DMS114 treated with DMSO at 0.1 percent for 48 hours (cell line): ENCODE results near the gene PRRC2C.
"Not testable (repeated sequence)": the region's sequence is repeated elsewhere in the genome, so short reads cannot be mapped to it uniquely, and the experiment has no call there.

ENCODE experiments used
- DNase-seq: peaks from one replicate; lab custom pipeline; 2025; ENCODE audit not compliant: unreplicated experiment; lab: John Stamatoyannopoulos, UW

Gene PRRC2C

DNA sequence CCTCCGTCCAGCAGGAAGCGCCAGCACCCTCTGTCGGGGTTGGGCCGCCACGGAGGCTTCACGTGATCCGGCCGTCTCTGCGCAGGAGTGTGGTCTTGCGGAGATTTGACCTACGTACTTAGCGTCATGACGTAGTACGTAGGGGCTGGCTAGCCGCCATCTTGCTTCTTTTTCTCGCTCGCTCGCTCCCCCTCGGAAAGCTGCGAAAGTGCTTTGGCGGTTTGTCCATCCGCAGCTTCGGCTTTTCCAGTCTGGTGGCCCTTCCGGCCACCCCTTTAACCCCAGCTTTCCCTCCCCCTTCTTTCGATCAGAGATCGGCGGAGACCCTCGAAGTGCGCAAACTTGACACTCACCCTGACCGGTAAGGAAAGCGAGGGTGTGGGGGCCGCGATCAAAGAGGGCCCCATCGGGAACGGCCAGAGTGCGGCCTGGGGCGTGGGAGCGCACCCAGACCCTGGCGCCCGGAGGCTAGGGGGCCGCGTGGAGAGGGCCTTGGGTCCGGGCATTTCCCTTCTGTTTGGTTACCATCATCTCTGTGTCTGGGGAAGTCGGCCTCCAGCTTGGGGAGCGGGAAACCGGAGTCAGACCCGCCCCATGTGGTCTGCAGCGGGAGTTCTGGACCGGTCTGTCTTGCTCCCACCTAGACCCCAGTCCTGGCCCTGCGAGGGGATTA is at the start of gene PRRC2C:
TSS of gene PRRC2C (plus strand) at position 156 of the 673 bp plus-strand sequence. CDS start 26,559 bp downstream, outside the sequence.
- peak; percentile 93 for DNase-seq

DNA sequence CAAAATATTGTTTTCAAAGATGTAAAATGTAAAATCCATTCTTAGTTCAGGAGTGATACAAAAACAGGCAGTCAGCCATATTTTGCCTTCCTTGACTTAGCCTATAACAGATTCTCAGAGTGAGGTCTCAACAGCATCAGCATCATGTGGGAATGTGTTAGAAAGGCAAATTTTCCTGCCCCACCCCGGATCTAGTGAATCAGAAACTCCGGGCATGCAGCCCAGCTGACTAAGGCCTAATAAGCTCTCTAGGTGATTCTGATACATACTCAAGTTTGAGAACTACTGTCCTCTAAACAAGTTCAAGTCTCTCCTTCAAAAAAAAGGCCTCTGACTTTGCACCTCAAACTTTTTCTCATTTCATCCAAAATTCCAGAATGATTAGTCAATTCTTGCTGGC is 46.9 kb upstream of the PRRC2C start:
- DNase-seq, result no peak

DNA sequence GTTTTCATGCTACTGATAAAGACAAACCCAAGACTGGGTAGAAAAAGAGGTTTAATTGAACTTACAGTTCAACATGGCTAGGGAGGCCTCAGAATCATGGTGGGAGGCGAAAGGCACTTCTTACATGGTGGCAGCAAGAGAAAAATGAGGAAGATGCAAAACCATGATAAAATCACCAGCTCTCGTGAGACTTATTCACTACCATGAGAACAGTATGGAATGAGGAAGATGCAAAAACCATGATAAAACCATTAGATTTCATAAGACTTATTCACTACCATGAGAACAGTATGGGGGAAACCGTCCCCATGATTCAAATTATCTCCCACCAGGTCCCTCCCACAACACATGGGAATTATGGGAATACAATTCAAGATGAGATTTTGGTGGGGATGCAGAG is 45.1 kb upstream of the PRRC2C start:
- not testable (repeated sequence) for DNase-seq

DNA sequence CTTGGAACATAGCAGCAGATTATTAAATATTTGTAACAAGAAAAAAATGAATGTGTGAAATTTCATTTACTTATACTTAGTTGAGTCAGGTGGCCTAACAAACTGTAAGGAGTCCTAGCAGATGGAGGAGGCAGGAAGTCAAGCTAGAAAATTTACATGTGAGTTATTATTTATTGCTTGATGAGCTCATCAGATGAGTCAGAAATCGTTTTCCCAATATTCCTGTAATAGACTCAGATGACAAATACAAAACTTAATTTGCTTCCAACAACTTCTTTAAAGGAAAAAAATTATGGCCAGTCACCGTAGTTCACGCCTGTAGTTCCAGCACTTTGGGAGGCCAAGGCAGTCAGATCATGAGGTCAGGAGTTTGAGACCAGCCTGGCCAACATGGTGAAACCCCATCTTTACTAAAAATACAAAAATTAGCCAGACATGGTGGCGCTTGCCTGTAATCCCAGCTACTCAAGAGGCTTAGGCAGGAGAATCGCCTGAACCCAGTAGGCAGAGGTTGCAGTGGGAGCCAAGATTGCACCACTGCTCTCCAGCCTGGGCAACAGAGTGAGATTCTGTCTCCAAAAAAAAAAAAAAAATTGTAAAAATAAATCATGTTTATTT is 43.9 kb upstream of the PRRC2C start:
- not testable (repeated sequence) for DNase-seq

DNA sequence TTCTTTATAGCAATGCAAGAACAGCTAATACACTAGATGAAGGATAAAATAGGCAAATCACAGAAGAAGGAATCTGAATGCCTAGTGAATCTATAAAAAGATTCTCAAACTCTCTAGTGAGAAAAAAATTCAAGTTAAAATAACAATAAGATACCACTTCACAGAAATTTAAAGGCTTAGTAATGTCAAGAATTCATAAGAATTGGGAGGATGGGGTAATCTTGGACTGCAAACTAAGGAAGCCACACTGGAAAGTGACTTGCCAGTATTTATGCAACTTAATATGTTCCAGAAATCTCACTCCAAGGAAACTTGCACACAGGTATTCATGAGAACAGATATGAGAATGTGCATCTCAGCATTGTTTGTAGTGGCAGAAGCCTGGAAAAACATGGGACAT is 38.9 kb upstream of the PRRC2C start:
- DNase-seq, result no peak

DNA sequence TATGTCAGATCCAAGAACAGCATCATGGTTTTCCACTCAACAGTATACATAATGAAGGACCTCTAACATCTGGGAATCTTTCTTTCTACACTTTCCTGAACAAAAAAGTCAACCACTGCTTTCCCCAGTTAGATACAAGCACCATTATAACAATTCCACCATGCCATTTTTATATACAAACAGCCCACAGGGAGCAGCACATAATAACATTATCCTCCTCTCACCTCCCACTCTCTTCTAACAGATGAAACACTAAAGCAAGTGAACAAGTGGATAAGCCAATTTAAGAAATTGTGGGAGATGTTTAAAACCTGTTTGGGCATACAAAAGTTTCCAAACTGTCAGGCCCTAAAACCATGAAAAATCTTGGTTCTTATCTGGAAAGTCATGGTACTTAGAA is 29.4 kb upstream of the PRRC2C start:
- no peak for DNase-seq

DNA sequence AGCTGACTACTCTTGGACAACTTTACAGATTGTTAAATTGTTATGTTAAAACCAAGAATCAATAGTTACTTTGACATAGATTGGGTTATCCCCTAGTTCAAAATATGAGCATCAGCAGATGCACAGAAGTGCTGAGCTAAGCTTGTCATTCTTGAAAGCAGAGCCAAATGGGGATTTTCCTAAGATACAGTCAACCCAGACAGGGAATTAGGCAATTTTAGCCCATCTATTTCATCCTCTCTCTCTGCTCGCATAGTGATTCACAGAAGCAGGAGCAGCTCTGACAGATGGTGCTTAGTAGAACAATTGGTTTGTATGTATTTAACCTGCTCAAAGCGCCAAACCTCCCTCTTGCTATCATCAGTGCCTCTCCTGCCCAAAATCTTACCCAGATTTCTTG is 27.9 kb upstream of the PRRC2C start:
- DNase-seq, result no peak

DNA sequence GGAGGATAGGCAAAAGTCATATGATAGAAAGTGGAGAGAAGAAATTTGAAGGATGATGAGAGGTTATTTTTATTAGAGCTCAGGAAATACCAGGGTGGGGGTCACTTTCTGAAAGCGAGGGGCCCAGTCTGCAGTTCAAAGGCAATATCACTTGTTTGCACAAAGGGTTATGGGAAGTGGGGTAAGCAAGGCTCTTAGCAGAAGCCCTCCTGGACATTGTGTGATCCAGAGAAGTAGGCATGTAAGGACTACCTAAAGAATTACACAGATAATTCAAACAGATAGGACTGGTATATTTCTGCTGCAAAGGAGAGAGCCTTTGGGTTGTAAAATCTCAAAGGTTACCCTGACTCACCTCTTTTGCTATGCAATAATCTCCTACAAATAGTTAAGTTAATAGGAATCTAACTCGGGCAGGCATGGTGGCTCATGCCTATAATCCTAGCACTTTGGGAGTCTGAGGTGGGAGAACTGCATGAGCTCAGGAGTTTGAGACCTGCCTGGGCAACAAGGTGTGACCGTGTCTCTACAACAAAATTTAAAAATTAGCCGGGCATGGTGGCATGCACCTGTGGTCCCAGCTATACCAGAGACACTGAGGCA is 25.2 kb upstream of the PRRC2C start:
- no peak for DNase-seq

DNA sequence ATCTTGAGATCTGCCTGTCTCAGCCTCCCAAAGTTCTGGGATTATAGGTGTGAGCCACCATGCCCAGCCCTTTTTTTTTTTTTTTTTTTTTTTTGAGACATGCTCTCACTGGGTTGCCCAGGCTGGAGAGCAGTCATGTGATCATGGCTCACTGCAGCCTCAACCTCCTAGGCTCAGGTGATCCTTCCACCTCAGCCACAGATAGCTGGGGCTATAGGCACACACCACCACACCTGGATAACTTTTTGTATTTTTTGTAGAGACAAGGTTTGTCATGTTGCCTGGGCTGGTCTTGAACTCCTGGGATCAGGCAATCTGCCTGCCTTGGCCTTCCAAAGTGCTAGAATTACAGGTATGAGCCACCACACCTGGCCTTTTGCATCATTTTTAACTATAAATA is 17.7 kb upstream of the PRRC2C start:
- no peak for DNase-seq

DNA sequence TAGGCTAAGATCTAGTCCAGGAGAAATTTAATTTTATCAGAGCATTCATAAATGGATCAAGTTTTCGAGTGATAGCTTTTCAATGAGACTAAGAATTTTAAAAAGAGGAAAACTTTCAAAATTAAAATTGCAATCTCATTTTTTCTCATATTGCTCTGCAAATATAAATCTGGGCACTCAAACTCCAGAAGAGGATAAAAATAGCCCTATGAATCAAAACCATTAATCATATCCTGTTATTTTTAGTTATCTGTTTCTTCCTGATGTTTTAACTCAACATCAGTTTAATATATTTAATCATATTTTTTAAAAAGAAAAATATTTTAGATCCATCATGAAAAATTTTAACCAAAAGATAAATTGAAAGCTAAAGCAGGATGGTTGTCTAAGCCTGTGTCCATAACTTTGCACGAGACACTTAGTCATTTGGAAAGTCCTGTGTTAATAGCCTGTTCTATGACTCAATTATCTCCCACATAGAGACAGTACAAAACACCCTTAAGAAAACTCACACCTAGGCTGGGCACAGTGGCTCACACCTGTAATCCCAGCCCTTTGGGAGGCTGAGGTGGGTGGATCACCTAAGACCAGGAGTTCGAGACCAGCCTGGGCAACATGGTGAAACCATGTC is 17.1 kb upstream of the PRRC2C start:
- DNase-seq, result no peak

DNA sequence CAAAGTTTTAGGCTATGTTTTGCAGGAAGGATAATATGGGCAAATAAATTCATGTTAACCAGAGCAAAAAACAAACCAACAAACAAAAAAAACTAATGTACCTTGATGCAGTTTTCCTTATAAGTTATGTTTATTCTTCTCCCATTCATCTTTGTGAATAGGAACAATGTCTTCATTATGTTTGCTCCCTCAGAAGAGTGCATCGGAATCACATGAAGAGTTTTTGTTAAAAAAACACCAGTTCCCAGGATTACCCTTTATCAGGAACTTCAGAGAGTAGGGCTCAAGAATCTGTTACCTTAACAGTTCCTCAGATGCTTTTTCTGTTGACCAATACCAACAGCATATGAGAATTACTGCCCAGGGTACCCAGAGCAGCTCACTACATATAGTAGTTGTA is 14.6 kb upstream of the PRRC2C start:
- no peak for DNase-seq

DNA sequence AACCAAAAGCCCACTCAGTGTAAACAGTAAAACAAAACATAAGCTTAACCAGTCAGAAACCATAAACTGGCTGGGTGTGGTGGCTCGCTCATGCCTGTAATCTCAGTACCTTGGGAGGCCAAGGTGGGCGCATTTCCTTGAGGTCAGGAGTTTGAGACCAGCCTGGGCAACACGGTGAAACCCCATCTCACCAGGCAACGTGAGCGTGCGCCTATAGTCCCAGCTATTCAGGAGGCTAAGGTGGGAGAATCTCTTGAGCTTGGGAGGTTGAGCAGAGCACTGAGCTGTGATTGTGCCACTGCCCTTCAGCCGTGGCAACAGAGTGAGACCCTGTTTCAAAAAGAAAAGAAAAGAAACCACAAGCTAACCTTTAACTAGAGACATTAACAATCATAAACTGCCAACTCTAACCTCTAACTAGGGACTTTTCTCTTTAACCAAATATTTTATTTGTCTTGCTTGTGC is 13.1 kb upstream of the PRRC2C start:
- DNase-seq, result no peak

DNA sequence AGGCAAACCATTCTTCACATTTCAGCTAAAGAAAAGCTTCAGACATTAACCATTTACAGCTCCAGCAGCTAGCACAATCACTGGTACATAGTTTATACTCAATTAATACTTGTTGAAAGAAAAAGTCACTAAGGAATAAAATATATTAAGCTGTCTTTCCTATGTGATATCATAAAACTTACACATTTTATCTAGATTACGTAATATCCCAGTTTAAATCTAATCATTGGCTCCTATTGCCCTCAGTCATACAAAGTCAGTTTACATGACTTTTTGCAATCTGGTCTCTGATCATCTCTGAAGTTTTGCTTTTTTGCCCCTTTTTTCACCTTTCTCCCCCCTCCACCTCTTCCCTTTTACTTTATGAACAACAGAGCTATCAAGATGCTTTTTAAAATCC is 8.5 kb upstream of the PRRC2C start:
- no peak for DNase-seq

DNA sequence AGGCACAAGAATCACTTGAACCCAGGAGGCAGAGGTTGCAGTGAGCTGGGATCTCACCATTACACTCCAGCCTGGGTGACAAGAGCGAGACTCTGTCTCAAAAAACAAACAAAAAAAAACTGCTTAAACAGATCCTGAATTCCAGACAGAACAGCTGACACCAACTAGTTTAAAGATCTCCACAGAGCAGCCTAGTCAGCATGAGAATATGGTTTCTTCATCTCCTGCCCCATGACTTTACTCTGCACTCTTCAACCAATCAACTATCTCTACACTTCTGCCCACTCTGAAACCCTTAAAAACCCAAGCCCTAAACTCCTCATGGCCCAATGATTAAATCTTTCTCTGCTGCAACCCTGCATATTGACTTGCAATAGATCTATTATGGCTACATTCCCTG is 7.5 kb upstream of the PRRC2C start:
- no peak for DNase-seq

DNA sequence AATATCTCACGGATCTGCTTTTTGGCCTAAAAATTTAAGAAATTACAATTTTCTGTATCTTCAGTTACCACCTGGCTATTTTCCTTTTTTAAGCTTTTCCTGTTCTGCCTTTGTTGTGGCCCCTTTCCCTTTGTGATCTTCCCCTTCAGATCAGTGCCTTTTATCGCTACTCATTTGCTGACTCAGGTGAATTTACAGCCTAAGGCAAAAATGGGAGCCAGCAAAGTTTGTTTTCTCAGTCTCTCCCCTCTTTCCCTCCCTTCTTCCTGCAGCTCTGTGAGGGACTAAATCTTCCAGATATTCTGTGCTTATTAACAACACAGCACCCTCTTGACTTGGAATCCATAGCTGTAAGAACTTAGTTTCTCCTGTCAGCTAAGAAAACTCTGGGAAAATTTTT is 5.3 kb upstream of the PRRC2C start:
- no peak for DNase-seq

DNA sequence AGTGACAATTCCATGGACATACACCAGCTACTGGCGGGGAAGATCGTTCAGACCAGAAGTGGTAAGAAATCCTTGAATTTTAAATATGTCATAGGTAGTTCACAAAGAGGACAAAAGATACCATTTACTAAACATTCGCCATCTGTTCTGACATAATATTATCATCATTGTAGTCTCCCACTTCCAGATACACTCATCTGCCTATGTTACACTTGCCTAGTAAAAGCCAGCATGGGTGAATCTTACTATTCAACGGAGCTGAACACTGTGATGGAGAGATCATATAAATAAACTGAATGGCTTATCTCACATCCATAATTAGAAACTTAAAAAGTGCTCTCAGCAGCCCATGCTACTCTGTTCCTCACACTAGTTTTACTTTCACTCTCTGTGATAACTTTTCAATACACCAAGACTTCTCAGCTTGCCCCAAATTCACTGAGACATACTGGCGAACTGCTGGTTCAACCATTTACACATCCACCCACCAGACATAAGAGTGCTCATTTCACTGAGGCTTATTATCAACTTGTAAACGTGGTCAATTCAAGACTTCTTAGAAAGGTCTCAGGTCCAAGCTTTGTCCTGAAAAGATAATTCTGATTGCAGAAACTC is 463 bp upstream of the PRRC2C start:
- DNase-seq, result peak; percentile 69

DNA sequence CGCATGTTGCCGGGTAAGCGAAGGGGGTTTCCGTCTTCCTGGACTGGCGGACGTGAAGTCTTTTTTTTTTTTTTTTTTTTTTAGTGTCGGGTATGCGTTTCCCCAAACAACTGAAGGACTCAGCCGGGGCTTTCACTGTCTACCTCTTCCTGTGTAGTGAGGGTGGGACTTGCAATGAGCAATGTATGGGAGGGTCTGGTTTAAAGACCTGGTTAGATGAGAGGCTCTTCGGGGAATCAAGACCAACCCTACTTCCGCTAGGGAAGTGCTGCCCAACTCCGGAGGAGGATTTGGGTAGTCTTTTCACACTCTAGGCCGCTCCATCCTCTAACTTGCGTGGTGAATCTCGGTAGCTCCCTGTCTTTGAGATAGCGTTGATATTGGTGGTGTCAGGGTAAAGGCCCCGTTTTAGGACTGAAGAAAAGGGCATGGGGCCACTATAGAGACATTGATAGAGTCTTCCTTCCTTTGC is 754 bp downstream of the PRRC2C start:
- DNase-seq, result peak; percentile 31

DNA sequence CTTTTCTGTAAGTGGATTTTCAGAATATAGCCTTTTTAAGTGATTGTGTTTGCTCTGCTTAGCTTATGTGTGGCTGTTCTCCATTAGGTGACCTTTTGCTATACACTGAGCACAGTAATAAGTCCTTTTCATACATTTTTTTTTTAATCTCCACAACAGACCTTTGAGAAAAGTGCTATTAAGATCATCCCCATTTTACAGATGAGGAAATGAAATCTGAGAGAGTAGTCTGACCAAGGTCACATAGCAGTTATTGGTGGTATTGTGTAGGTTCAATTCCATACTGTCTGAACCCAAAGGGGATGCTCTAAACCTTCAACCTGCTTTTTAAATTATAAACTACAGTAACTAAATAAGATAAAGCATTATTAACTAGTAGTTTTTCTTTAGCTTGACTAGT is 1.7 kb downstream of the PRRC2C start:
- no peak for DNase-seq

DNA sequence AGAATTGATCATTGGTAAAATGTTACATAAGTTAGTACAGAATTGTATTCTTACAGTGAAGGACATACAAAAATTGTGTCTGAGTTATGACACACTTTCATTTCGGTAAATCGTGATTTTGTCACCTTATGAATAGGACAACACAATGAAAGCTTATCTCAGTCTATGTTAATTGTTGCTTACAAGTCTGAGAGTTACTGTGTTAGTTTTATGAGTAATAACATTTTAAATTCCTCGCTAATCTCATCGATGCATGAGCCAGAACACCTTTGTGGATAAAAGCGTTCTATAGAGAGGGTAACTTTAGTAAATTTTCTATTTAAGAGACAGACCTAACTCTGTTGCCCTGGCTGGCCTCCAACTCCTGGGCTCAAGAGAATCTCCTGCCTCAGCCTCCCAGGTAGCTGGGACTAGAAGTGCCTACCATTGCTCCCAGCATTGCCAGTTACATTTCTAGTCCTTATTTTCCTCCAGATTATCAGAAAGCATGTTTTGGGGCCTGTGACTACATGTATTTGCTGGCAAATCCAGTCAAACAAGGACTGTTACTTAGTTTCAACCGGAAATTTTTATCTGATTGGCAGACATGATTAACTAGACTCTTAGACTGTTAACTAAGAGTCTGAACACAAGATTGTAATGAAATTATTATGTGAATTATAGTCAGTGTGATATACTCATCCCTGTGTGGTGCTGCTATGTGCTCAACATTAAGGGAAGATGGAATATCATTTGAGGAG is 3.0 kb downstream of the PRRC2C start:
- no peak for DNase-seq

DNA sequence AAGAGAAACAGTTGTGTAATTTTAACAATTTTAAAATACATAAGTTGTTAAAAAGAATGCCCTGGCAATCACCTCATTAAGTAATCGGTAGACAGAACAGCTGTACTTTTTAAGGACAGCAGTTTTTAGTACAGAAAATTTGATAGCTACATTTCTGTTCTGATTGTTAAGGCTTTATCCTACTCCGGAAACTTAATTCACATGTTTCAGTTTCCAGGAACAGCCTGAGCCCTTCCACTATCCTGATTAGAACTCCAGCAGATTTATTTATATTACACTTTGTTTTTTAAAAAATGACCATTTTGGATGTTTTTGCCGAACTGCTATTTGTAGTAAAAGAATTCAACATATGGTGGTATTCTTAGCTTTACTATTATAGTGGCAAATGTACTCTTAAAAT is 8.7 kb downstream of the PRRC2C start:
- DNase-seq, result no peak

DNA sequence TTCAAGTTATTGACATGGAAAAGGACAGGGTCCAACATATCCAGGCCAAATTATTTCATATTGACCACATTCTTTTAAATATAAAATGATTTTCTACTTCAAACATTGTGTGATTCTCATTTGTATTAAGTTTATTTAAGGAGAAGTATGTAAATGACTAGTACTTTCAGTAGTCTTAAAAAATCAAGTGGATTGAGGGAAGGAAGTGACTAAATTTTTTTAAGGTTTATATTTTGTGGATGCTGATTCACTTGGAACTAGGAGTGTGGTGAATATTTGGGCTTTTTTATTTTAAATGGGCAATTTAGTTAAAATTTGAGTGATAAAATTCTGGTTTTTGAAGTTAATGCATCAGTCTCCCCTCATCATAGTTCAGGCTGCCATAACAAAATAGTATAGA is 10.1 kb downstream of the PRRC2C start:
- no peak for DNase-seq
